SK-N-MC (cell line): ENCODE measurements around the gene LIN28A.

Source experiments
- EZH2 ChIP-seq: fragments of 200-600 bp; sonication (generic); IDR thresholded peaks from one replicate; pipeline ENCODE4 v1.6.1; 2017; ENCODE audit warnings: antibody characterized with exemption
- POLR2AphosphoS5 ChIP-seq: IDR thresholded peaks from 2 replicates; pipeline ENCODE4 v1.6.1; 2012; ENCODE audit warnings: mild to moderate bottlenecking, low read depth, low read length, borderline replicate concordance

- no peak for TF ChIP-seq EZH2
- peak; percentile 83 for TF ChIP-seq POLR2AphosphoS5
Measured at GRCh38 chr1:26472320-26472900, 61.8 kb downstream of the LIN28A start, which contains the start of gene HMGN2.
